Activated effector memory CD4-positive, alpha-beta T cell treated with Interleukin-2 at 50 U/mL for 16 hours (primary cell): ENCODE results near the gene GPR65.
"Not testable (repeated sequence)": the region's sequence is repeated elsewhere in the genome, so short reads cannot be mapped to it uniquely, and the experiment has no call there.

Experiments
- DNase-seq: peaks from one replicate; pipeline ENCODE4 v3.0.0-alpha.2; 2020

Gene GPR65

DNA sequence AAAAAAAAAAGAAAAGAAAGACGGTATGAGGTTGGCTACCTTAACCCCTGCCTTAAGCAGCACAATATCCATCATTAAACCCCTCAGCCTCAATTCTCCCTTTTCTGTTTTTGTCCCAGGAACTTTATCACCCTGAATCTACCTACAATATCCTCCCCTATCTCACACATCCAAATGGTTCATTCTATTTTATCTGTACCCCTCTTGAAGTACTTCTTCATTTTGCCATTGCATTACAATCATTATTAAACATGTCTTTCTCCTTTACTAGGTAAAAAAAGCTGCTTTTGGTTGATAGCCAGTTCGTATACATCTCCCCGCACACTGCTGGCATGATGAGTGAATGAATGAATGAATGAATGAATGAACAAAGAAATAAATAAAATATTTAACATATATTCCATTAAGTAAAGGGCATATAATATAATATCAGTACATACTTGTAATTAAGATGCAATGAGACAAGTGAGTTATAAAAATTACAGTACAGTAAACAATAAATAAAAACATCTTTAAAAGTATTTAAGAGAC, 364 bp upstream of the GPR65 start:
- DNase-seq = no peak

DNA sequence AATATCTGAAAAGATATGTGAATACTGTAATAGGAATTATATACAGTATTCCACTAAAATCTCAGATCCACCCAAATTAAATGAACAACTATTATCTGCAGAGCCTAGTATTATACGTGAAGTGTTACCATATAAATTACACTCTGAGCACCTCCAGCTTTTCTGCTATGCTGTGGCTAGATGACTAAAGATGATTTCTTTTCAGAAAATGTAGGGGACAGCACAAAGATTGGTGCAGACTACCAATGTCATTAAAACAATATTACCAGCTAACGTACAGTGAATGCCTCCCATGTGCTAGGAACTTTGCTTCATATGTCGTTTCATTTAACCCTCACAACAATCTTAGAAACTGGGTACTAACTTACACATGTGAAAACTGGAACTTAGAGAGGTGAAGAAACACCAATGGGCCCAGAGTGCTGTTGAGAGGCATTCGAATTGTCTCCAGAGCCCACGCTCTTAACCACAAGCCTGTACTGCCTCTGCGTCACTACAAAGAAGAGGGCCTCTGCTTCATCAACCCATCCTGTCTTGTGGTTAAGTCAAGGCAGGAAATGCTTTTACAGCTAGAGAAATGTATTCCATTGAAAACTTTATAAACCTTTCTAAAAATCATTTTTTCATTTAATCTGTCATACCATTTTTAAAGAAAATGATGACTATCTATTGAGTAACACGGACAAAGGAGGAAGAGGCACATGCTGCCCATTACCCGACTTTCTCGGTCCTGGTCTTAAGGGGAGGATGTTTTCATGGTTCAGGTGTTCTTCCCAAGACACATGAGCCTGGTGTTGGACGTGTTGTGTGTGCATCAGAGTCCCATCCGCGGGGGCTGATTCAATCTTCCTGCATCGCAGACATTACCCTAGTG, 1.3 kb downstream of the GPR65 start:
- peak; percentile 36 for DNase-seq

DNA sequence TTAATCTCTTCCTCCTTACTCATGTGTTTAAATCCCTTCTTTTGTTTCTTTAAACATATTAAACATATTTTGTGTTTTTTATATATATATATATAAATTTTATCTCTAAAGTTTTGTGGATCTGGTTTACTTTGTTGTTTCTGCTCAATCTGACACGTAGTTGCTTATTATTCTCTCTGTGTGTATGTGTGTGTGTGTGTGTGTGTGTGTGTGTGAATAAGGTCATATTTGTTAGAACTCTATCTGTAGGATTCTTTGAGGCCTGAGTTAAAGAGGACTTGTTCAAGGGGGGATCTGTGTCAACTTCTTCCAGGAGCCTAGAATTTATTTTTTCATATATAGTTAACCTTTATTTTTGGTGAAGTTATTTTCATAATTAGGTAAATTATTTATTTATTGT, 2.7 kb downstream of the GPR65 start:
- no peak for DNase-seq

DNA sequence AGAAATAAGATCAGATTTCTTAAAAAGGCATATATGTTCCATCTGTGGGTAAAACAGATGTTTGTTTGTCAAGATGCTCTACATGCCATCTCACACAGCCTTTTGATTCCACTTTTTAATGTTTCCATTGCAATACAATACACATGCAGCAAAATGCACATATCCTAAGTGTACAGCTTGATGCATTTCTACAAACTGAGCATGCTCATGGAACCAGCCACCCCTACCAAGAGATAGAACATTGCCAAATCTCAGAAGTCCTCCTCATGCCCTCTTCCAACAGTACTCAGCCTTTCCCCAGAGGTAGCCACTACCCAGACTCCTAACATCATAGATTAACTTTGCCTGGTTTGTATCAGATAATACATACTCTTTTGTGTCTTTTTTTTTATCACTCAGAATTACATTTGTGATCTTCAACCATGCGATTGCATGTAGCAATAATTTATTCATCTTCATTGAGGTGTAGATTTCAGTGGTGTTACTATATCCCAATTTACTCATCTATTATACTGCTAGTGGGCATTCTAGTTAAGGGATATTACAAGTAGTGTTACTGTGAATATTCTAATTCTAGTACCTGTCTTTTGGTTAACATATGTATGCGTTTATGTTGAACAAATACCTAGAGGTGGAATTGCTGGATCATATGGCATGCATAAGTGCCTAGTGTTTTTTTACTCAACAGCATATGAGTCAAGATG, 3.3 kb downstream of the GPR65 start:
- DNase-seq = no peak

DNA sequence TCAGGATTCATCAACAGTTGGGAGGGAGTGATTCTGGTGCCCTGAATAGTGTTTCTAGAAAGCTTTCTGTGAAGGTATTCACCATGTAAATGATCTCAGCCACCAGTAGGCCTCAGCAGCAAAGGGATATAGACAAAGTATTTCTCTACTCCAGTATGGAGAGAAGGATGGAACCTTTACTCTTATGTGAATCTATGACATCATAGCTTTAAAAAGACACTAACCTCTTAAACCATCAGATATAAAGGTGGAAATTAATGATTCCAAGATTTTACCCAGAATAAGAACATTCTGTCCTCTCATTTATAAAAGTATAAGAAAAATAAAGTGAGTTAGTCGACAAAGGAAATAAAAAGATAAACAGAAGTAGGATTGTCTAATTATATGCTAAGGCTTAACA, 4.6 kb downstream of the GPR65 start:
- no peak for DNase-seq

DNA sequence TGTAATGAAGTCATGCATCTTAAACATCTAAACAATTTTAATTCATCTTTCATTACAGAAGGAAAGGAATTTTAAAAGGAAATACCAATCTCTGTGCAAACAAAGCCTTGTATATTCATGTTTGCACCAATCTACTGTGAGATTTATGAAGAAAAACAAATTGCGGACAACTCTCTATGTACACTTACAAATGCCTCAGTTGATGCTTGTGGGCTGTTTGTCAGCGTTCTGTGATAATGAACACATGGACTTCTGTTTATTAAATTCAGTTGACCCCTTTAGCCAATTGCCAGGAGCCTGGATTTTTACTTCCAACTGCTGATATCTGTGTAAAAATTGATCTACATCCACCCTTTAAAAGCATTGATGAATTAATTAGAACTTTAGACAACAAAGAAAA, 5.4 kb downstream of the GPR65 start:
- no peak for DNase-seq

DNA sequence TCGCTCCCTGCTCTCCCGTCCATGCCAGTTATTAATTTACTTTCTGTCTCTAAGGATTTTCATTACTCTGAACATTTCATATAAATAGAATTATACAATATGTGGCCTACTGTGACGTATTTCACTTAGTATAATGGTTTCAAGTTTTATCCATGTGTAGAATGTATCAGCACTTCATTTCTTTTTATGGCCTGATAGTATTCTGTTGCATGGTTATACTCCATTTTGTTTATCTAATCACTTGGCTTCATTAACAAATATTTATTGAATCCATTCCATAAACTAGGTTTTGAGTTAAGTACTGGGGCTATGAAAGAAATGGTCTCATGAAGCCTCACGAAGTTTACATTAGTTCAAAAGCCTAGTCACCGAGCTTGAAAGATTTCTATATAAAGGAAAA, 7.6 kb downstream of the GPR65 start:
- no peak for DNase-seq

DNA sequence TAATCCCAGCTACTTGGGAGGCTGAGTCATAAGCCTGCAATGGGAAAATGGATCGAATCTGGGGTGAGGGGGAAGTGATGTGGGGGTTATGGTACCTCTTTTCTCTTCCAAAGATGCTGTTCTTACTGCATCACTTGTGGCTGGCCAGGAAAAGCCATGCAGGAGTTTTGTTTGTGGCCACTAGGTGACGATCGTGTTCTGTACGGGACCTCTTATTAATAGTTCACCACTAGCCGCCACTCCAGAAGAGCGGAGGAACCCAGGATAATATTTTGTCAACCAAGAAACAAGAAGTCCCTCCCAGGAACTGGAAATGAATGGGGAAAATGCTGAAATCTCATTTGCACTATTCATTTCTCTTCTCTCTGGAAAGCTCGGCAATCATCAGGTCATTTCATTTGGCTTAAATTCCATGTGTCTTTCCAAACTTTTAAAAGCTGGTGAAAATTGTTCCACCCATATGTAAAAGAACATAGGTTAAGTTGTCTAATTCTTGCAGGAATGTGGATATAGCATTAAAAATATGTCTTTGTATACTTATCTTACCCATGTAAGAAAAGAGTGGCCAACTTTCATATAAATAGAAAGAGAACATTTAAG, 8.9 kb downstream of the GPR65 start:
- DNase-seq = no peak

DNA sequence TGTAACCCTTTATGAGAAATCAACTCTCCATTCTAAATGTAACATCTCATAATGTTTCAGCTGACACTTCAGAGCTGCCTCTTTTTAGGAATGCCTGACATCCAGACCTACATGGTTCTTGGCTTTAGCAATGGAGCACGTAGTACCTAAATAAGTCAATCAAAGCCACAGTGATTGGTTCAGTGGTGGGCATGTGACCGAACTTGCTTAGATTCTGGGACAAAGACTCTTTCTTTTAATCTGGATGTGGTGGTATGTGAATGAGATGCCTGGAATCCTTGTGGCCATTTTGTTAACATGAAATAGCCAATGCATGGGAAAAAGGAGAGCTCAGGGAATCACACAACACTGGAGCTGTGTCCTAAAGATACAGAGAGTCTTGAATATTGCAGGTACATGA, 11.8 kb downstream of the GPR65 start:
- no peak for DNase-seq

DNA sequence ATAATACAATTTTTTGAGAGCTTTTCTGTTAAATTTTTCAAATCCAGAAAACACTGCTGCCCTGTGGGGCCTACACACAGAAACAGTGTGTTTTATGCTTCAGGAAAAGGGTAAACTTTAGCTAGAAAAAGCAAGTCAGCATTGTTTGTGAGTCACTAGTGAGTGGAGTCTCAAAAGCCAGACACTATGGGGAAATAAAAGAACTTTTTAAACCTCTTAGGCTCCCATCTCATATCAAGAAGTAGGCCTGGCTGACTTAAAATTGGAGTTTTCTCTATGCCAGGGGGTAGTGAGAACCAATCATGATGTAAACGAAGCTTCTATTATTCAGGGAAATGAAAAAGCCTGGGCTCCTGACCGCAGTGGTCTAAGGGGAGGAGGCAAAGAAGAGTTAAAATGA, 12.6 kb downstream of the GPR65 start:
- no peak for DNase-seq

DNA sequence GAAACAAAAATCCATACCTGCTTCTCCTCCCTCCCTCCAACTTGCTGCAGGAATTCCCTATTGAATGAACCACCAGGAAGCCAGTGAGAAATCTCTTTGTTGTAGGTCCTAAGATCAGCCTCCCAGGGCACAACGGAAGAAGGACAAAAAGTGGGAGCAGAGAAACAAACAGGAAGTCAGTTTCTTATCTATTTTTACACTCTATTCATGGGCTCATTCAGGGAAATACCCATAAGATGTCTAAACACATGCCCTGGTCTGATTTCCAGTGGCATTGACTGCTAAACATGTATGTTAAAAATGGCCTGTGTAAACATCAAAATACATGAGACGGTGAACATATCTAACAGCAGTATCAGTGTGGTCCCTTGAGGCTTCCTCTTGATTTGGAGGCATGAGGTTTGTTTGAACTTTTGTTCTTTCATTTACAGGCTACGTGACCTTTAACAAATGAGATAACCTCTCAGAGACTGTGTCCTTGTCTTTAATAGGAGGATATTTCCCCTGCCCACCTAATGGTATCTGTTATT, 18.8 kb downstream of the GPR65 start:
- DNase-seq = no peak

DNA sequence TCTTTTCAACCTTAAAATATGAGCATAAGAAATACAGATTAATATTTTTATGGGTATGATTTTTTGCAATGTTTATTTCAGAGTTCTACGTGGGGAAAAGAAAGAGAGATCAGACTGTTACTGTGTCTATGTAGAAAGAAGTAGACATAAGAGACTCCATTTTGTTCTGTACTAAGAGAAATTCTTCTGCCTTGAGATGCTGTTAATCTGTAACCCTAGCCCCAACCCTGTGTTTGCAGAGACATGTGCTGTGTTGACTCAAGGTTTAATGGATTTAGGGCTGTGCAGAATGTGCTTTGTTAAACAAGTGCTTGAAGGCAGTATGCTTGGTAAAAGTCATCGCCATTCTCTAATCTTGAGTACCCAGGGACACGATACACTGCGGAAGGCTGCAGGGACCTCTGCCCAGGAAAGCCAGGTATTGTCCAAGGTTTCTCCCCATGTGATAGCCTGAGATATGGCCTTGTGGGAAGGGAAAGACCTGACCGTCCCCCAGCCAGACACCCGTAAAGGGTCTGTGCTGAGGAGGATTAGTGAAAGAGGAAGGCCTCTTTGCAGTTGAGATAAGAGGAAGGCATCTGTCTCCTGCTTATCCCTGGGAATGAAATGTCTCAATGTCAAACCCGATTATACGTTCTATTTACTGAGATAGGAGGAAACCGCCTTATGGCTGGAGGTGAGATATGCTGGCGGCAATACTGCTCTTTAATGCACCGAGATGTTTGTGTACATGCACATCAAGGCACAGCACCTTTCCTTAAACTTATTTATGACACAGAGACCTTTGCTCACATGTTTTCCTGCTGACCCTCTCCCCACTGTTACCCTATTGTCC, 19.5 kb downstream of the GPR65 start:
- not testable (repeated sequence) for DNase-seq

DNA sequence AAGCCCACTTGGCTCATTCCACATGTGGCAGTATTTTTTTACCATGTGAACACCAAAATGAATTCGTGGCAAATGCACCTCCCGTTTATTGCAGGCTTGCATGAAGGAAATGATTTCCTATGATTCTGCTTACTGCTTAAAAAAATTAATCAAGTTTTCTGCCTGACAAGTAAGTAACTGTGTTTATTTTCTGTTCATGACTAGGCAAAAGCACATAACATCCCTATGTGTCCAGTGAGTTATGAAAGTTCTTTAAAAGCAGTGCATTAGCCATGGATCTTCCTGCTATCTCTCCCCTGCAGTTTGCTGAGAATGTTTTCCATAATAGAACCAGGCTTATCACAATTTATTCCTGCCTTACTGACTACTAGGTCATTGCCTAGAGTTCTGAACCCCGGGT, 20.4 kb downstream of the GPR65 start:
- DNase-seq = no peak

DNA sequence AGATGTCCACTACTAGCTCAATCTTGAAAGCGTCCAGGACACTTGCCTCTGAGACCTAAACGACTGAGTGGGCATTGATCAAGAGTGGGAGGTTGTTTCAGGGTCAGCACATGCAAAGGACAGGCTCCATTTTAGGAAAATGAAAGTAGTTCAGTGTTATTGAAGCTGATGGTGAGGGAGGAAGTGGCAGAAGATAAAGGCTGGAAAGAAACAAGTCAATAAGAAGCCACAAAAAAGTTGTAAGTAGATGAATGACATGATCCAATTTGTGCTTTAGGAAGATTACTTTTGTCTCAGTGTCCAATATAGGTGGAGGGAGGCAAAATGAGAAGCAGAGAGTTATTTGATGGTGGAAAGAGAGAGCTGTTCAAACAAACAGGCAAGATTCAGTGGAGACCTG, 22.0 kb downstream of the GPR65 start:
- no peak for DNase-seq

DNA sequence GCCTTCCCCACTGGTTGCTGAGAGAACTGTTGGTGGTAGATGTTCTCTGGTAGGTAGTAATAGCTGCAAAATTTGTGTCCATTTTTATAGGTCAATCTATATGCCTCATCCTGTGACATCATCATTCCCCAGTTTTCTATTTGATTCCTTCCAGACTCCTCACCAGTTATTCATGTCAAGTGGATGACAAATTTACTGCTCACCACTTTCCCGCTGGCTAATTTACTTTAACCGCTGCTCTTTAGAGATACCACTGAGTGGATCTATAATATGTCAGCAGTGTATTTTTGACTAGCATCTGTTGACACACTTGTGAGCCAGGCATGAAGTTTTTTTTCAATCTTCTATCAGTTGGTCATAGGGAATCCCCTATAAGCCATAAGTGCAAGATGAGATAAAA, 24.6 kb downstream of the GPR65 start:
- no peak for DNase-seq

DNA sequence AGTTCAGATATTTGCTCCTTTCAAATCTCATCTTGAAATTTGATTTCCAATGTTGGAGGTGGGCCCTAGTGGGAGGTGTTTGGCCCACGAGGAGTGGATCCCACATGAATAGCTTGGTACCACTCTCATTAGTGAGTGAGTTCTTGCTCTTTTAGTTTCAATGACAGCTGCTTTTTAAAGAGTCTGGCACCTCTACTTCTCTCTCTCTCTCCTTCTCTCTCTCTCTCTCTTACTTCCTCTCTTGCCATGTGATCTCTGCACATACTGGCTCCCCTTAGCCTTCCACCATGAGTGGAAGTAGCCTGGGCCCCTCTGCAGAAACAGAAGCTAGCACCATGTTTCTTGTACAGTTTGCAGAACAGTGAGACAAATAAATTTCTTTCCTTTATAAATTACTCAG, 25.1 kb downstream of the GPR65 start:
- no peak for DNase-seq

DNA sequence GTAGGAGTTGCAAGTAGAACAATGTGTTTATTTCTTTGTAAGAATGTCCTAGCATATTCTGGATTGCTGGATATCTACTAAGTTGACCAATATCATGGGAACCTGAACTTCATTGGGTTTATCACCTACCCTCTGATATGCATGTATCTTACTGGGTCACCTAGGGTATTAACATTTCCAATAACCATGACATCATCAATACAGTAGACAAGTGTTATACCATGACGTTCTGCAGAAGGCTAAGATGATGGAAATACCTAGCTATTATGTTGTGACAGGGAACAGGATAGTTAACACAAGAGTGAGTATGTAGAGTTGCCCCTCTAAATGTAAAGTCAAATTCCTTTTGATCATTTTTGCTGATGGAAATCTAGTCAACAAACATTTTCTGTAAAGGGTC, 26.0 kb downstream of the GPR65 start:
- no peak for DNase-seq

DNA sequence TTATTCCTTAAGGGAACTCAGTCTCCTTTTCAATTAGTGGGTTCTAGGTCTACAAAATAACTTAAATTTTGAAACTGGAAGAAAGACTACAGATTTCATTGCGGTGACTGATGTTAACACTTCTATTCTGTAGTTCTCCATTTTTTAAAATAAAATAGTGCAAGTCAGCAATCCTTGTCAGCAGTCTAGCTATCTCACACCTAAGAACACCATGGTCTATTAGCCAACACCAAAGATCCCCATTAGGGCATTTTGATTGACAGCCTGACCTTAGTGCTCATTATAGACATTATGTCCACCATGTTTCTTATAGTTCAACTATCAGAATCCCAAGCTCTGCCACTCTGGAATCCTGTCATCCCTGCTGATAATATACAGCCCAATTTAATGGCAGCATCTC, 27.4 kb downstream of the GPR65 start:
- no peak for DNase-seq

DNA sequence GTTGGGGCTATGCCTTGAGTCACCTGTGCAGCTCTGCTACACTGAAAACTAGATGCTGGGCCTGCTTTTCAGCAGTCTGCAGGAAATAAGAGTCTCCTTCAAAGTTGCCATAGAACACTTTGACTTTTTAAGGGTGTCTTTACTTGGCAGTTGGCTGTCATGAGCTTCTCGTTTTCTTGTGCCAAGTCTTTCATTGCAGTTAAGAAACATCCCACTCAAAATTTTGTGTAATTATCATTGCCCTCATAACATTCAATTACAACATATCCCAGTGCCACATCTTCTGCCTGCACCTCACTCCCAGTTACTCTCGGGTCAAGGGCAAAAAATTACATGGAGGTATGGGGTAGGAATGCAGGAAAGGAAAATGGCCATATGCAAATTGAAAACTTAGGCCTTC, 29.1 kb downstream of the GPR65 start:
- DNase-seq = no peak

DNA sequence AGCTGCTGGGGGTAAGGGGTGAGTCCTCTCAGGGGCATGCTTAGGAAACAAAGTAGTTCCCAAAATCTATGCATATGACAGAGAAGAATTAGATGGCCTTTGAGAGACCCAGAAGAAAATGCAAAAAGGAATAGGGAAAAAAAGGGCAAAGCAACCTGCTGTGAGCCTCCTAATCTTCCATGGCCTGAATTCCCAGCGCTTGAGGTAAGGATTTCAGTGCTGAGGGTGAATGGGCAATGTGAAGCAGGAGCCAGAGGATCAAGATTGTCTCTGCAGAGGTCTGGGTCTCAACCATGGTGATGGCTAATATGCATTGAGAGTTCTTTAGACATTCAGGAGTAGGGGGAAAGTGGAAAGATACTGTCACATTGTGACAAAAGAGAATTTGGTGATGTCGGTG, 31.5 kb downstream of the GPR65 start:
- DNase-seq = no peak

DNA sequence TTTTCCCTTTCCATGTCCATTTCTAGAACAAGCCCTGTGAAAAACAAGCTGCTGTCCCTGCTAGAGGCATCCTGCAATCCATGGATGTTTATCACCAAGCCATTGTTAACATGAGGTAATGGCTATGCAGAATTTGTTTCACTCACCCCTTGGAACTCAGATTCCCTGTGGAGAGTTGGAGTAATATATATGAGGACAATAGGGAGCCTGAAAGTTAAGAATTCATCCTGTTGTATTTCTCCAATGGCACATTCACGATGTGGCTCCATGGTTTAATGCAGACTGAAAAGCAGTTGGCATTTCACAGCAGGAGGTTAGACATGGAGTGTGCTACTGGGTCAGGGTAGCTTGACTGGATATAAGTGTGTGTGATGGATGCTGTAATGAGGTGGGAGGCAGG, 32.4 kb downstream of the GPR65 start:
- DNase-seq = no peak

DNA sequence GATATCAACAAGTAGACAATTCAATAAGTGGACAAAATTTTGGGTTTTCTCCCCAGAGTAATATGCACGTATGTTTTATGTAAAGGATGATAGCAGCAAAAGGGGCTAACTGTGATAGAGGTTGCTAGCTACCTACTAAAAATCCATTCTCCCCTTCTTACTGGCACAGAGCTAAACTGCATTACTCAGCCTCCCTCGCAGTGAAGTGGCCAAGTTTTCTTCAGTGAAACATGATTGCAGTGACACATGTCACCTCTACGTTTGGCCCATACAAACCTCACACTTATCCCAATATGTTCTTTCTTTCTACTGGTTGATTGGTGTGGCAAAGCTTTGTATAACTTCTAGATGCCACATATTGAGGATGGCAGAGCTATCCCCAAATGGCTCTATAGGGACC, 34.3 kb downstream of the GPR65 start:
- no peak for DNase-seq

DNA sequence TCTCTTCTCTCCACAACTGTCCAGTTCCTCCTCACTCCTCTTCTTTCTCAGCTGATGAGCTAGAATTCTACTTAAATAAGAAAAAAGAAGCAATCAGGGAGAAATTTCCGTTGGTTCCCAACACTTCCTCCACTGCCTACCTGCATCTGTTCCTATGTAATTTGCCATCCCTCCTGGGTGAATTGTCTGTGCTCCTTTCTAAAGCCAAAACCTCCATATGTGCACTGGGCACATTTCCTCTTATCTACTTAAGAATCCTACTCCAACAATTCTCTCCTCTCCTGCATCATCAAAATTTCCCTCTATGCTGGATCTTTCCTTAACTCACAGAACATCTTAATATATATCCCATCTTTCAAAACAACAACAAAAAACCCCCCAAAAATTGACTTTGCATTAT, 35.2 kb downstream of the GPR65 start:
- DNase-seq = no peak
